Neural cell (in vitro differentiated cells): Measurements from ENCODE around the gene DYNC2H1. TPM values are rescaled to one million over a fixed set of nuclear protein-coding genes. Genes with fewer than 3 reads are reported as not detected.

Experiments
- H2AFZ ChIP-seq: fragments of 200-600, 300-800 bp; sonication (generic), shearing (Covaris generic); 2 replicates; pipeline ENCODE4 v1.6.0; 2014; ENCODE audit warnings: low read depth, mild to moderate bottlenecking, antibody characterized with exemption, low read length, moderate library complexity
- H3F3A ChIP-seq: fragments of 200-600 bp; shearing (Covaris generic); 2 replicates; pipeline ENCODE4 v1.6.1; 2016; ENCODE audit warnings: mild to moderate bottlenecking, moderate library complexity, mixed read lengths, antibody characterized with exemption, low read length; ENCODE audit not compliant: insufficient read depth, poor library complexity, severe bottlenecking
- H3K27ac ChIP-seq: fragments of 200-600, 300-800 bp; sonication (generic), shearing (Covaris generic); 2 replicates; pipeline ENCODE4 v1.5.1; 2014; ENCODE audit warnings: mild to moderate bottlenecking, low read length, moderate library complexity
- H3K27me3 ChIP-seq: fragments of 300-800, 200-600 bp; sonication (generic), shearing (Covaris generic); 2 replicates; pipeline ENCODE4 v1.6.0; 2014; ENCODE audit warnings: mild to moderate bottlenecking, low read depth, low read length, moderate library complexity; ENCODE audit not compliant: insufficient read depth
- H3K36me3 ChIP-seq: fragments of 300-800, 200-600 bp; sonication (generic), shearing (Covaris generic); 2 replicates; pipeline ENCODE4 v1.5.1; 2014; ENCODE audit warnings: mild to moderate bottlenecking, antibody characterized with exemption, low read length, moderate library complexity; ENCODE audit not compliant: insufficient read depth
- H3K4me2 ChIP-seq: fragments of 300-800, 200-600 bp; sonication (generic), shearing (Covaris generic); 2 replicates; pipeline ENCODE4 v1.6.0; 2014; ENCODE audit warnings: mild to moderate bottlenecking, low read length
- H3K4me3 ChIP-seq: fragments of 300-800, 200-600 bp; sonication (generic), shearing (Covaris generic); 2 replicates; pipeline ENCODE4 v1.5.1; 2014; ENCODE audit warnings: mild to moderate bottlenecking, low read length, moderate library complexity
- H3K79me2 ChIP-seq: fragments of 200-600 bp; shearing (Covaris generic); replicated peaks from 2 replicates; pipeline ENCODE4 v1.6.0; 2014; ENCODE audit warnings: mild to moderate bottlenecking, low read length, moderate library complexity; ENCODE audit not compliant: insufficient read depth
- H3K9ac ChIP-seq: fragments of 300-800, 200-600 bp; sonication (generic), shearing (Covaris generic); 2 replicates; pipeline ENCODE4 v1.6.1; 2016; ENCODE audit warnings: mild to moderate bottlenecking, low read length, mixed read lengths
- H3K9me2 ChIP-seq: fragments of 200-600 bp; shearing (Covaris generic); 2 replicates; pipeline ENCODE4 v1.6.1; 2016; ENCODE audit warnings: mild to moderate bottlenecking, low read length, mixed read lengths; ENCODE audit not compliant: insufficient read depth
- H3K9me3 ChIP-seq: fragments of 200-600, 300-800 bp; sonication (generic), shearing (Covaris generic); 2 replicates; pipeline ENCODE4 v1.6.1; 2016; ENCODE audit warnings: mild to moderate bottlenecking, mixed run types, low read length, moderate library complexity, mixed read lengths
- H4K20me1 ChIP-seq: fragments of 200-600 bp; shearing (Covaris generic); 2 replicates; pipeline ENCODE4 v1.6.1; 2016; ENCODE audit warnings: mild to moderate bottlenecking, mixed run types; ENCODE audit not compliant: insufficient read depth
- EP300 ChIP-seq: fragments of 450-650 bp; conservative IDR thresholded peaks from 2 replicates; pipeline ENCODE4 v1.6.1; 2014; ENCODE audit warnings: antibody characterized with exemption, mild to moderate bottlenecking, moderate library complexity; ENCODE audit not compliant: poor library complexity, severe bottlenecking
- EZH2 ChIP-seq: fragments of 200-600, 300-800 bp; shearing (Covaris generic), sonication (generic); IDR thresholded peaks from 2 replicates; pipeline ENCODE4 v1.6.1; 2014; ENCODE audit warnings: antibody characterized with exemption, low read length, borderline replicate concordance, mild to moderate bottlenecking; ENCODE audit not compliant: insufficient read depth, poor library complexity, severe bottlenecking
- MXI1 ChIP-seq: fragments of 450-650 bp; conservative IDR thresholded peaks from 2 replicates; pipeline ENCODE4 v1.6.1; 2014; ENCODE audit warnings: antibody characterized with exemption, mild to moderate bottlenecking; ENCODE audit not compliant: poor library complexity, severe bottlenecking
- POLR2AphosphoS5 ChIP-seq: IDR thresholded peaks from 2 replicates; pipeline ENCODE4 v1.6.1; 2012
- RAD21 ChIP-seq: fragments of 450-650 bp; conservative IDR thresholded peaks from 2 replicates; pipeline ENCODE4 v1.6.1; 2014; ENCODE audit warnings: antibody characterized with exemption, mild to moderate bottlenecking, moderate library complexity
- SMC3 ChIP-seq: fragments of 450-650 bp; conservative IDR thresholded peaks from 2 replicates; pipeline ENCODE4 v1.6.1; 2014; ENCODE audit warnings: antibody characterized with exemption, mild to moderate bottlenecking, moderate library complexity; ENCODE audit not compliant: poor library complexity
- TAF1 ChIP-seq: IDR thresholded peaks from 2 replicates; pipeline ENCODE4 v1.6.1; 2012; ENCODE audit warnings: low read depth
- polyA plus RNA-seq: library from polyadenylated mRNA; depleted of rRNA; stranded (reverse); fragments of >200 nt; gene quantifications from 2 replicates; pipeline ENCODE4 v1.2.3, GENCODE V29; 2014
- TF ChIP-seq, protein P1 (sequence below): IDR thresholded peaks from 2 replicates; pipeline ENCODE4 v1.6.1; 2012; ENCODE audit warnings: borderline replicate concordance
- TF ChIP-seq, protein P2 (sequence below): fragments of 450-650 bp; IDR thresholded peaks from 2 replicates; pipeline ENCODE4 v1.5.1; 2014; ENCODE audit warnings: antibody characterized with exemption, mild to moderate bottlenecking, moderate library complexity; ENCODE audit not compliant: poor library complexity, severe bottlenecking

The DYNC2H1 gene
- polyA plus RNA-seq, 1 donor from 2014 or later: 14.1 TPM

DNA sequence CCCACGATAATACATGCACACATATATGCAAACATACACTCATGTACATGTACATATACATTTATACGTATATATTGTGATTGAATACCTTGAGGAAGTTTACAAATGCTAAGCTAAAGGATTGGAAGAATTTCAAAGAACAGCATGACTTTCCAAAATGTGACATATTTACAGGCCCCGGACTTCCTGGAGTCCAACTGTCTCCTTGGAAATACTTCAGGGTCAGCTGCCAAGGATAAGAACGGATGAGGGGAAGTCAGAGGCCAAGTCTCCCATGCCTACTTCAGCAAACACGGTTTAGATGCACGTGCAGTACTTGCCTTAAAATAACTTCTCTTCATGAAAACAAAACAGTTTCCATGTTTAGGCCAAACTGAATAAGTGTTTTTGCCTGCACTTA lies 213.6 kb downstream of the DYNC2H1 start:
- no peaks in the 10 kb centered on the region for H3K36me3 ChIP-seq
- no peak overlapping the region for H3K27ac ChIP-seq
- no peaks in the 10 kb centered on the region for H3K9me3 ChIP-seq
- TF ChIP-seq EZH2 (no peak), EP300 (no peak), RAD21 (no peak), TAF1 (no peak), MXI1 (no peak), POLR2AphosphoS5 (no peak), SMC3 (no peak)
- TF ChIP-seq, protein P1, sequence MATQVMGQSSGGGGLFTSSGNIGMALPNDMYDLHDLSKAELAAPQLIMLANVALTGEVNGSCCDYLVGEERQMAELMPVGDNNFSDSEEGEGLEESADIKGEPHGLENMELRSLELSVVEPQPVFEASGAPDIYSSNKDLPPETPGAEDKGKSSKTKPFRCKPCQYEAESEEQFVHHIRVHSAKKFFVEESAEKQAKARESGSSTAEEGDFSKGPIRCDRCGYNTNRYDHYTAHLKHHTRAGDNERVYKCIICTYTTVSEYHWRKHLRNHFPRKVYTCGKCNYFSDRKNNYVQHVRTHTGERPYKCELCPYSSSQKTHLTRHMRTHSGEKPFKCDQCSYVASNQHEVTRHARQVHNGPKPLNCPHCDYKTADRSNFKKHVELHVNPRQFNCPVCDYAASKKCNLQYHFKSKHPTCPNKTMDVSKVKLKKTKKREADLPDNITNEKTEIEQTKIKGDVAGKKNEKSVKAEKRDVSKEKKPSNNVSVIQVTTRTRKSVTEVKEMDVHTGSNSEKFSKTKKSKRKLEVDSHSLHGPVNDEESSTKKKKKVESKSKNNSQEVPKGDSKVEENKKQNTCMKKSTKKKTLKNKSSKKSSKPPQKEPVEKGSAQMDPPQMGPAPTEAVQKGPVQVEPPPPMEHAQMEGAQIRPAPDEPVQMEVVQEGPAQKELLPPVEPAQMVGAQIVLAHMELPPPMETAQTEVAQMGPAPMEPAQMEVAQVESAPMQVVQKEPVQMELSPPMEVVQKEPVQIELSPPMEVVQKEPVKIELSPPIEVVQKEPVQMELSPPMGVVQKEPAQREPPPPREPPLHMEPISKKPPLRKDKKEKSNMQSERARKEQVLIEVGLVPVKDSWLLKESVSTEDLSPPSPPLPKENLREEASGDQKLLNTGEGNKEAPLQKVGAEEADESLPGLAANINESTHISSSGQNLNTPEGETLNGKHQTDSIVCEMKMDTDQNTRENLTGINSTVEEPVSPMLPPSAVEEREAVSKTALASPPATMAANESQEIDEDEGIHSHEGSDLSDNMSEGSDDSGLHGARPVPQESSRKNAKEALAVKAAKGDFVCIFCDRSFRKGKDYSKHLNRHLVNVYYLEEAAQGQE: no peak
- TF ChIP-seq, protein P2, sequence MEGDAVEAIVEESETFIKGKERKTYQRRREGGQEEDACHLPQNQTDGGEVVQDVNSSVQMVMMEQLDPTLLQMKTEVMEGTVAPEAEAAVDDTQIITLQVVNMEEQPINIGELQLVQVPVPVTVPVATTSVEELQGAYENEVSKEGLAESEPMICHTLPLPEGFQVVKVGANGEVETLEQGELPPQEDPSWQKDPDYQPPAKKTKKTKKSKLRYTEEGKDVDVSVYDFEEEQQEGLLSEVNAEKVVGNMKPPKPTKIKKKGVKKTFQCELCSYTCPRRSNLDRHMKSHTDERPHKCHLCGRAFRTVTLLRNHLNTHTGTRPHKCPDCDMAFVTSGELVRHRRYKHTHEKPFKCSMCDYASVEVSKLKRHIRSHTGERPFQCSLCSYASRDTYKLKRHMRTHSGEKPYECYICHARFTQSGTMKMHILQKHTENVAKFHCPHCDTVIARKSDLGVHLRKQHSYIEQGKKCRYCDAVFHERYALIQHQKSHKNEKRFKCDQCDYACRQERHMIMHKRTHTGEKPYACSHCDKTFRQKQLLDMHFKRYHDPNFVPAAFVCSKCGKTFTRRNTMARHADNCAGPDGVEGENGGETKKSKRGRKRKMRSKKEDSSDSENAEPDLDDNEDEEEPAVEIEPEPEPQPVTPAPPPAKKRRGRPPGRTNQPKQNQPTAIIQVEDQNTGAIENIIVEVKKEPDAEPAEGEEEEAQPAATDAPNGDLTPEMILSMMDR: no peak
- no peaks in the 10 kb centered on the region for H3K9me2 ChIP-seq
- H4K20me1 ChIP-seq: no peaks in the 10 kb centered on the region
- no peaks in the 10 kb centered on the region for H3K27me3 ChIP-seq
- no peak overlapping the region for H3K9ac ChIP-seq
- no peaks in the 10 kb centered on the region for H3F3A ChIP-seq
- H2AFZ ChIP-seq: no peak overlapping the region
- H3K4me3 ChIP-seq: no peak overlapping the region
- H3K4me2 ChIP-seq: no peak overlapping the region
- H3K79me2 ChIP-seq: no peaks in the 10 kb centered on the region

DNA sequence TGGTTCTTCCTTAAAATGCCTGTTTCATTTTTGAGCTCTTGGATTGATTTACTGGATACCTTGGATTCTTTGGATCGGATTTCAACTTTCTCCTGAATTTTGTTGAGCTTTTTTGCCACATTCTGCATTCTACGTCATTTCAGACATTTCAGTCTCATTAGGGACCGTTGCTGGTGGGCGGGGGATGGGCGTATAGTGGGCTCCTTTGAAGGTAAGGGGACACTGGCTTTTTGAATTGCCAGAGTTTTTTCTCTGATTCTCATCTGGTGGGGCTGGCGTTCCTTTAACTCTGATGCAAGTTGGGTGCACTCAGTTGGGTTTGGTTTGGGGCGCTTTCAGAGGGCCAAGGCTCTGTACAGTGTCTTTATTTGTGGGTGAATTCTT lies 216.5 kb downstream of the DYNC2H1 start:
- Histone ChIP-seq H3K27me3 (no peaks in the 10 kb centered on the region), H3K36me3 (no peaks in the 10 kb centered on the region), H3K9me3 (no peaks in the 10 kb centered on the region), H3K9ac (no peak overlapping the region), H3K4me3 (no peak overlapping the region), H3K79me2 (no peaks in the 10 kb centered on the region), H2AFZ (no peak overlapping the region), H3F3A (no peaks in the 10 kb centered on the region), H4K20me1 (no peaks in the 10 kb centered on the region), H3K27ac (no peak overlapping the region), H3K4me2 (no peak overlapping the region), H3K9me2 (no peaks in the 10 kb centered on the region)
- TF ChIP-seq EZH2 (no peak), RAD21 (no peak), SMC3 (no peak), MXI1 (no peak), POLR2AphosphoS5 (no peak), EP300 (no peak)
- TF ChIP-seq, protein P1: no peak
- TF ChIP-seq, protein P2: no peak
